NCI-H2227 (cell line): Measurements from ENCODE around the gene DOCK10.

Experiments
- DNase-seq: peaks from one replicate; lab custom pipeline; 2025; ENCODE audit not compliant: unreplicated experiment; lab: John Stamatoyannopoulos, UW

Gene DOCK10

DNA sequence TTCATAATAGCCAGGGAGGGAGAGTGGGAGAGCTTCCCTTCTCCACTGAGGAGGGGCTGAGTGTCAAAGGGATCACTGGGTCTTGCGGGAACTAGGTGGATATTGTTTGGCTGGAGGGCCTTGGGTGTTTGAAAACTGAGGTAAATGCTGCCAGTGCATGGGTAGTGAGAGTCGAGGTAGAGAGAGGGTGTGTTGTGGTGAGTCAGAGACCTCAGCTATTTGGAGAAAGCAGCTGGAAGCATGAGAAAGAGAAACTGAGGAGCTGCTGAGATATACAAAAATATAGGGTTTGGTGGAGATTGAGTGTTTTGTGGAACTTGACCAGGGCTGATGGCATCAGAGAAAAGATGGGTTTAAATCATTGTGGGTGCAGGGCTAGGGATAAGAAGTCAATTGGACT is 199.1 kb downstream of the DOCK10 start:
- DNase-seq = no peak

DNA sequence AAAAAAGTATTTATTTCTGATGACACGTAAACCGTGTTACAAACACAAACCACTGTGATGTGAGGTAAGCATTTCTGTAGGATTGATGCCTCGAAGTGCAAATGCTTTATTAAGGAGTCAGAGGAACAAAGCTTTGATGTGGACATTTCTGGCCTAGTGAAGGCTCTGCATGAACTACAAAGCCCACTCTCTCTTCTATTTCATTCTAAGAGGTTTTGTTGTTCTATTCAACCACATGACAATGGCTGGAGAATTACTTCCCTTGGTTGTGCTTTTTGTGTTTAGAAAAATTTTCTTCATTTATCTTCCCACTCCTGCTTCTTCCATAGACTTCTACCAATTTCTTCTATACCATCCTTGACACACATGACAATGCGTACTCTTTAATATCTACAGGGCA is 200.4 kb downstream of the DOCK10 start:
- no peak for DNase-seq

DNA sequence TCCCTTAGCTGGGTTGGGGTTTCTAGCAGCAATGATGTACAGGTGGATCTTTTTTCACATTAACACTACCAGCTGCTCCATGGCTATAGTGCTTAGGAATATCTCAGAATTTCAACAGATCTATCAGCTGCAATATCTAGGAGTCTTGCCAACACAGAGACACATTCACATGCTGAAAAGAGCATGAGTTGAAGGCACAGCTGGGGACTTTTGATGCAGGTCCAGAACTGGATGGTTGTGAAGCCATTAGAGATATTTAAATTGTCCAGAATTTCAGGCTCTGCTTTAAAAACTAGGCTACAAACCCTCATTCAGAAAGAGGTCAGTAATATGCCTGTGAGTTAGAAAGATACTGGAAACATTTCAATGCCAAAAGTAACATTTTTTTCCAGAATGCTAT is 203.9 kb downstream of the DOCK10 start:
- DNase-seq = no peak

DNA sequence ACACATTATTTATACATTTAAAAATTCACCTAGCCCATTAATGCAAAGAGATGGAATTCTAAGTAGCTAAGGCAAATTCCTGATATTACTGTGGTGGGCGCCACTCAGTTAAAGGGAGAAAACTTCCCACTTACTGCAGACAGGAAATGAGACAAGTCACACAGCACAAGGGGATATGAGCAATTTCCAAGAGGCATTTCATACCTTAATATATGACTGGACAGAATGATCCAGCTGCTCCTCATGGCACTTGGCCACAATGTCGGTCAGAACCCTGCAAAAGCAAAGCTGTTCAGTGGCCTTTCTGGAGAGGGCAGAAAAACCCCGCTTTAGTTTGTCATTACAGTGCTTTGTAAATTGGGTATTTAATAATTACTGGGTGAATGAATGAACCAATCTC is 204.7 kb downstream of the DOCK10 start:
- no peak for DNase-seq

DNA sequence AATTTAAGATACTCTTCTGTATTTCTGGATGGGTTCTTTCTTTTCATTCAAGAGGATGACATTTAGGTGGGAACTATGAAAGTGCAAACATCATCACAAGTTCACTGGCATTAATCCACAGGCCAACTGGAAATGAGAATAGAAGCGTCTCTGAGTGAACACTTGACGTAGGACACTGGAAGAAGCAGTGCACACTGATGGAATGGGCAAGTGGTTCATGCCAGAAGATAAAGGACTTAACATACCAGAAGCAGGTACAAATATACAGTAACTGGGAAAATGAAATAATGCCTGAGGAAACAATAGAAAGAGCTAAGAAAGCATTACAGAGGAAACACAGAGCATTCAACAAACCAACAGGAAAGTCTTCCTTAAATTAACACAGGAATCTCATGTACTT is 205.2 kb downstream of the DOCK10 start:
- DNase-seq = no peak

DNA sequence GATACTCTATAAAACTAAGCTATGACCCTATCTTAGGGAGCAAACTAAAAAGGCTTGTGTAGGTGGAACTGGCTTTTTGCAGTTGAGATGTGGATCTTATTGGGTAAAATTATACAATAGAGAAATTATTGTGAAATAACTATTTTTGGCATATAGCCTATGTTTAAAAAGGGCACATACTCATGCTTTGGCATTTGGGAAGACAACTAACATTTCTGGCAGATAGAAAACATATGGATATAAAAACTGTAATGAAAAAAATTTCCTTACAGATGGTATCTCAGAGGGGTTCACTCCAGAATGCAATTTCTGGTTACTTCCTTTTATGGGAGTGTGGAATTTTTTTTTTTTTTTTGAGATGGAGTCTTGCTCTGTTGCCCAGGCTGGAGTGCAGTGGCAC is 206.0 kb downstream of the DOCK10 start:
- DNase-seq = no peak

DNA sequence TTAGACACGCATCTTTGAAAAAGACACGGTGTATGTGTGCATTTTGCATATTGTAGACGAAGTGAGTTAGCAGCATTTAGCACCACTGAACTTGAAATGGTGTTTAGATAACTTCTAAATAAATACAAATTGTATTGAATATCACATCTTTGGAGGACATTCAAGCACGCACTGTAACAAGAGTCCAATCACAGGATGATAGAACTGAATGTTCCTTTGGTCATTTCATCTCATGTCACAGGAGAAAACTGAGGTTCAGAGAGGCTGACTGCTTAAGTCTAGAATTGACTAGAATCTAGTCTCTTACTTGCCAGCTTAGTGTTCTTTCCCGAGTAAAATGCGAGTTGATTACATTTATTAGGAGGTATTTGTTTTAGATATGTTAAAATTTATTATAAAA is 206.9 kb downstream of the DOCK10 start:
- no peak for DNase-seq

DNA sequence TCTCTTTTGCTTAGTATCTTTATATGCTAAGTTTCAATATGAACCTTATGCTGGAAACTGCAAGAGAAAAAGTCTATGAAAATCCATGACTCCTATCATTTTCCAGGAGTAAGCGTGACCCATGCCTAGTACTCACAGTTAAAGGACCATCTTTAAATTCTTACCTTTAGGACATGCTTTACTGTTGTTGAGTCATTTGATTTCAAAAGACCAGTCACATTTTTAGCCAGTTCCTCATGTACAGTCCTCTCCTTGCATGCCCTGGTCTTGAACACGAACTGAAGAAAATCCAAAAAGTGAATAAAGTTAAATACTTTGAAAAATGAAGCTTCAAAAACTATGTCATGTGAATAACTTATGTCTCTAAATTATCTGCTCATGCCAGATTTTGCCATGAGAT is 208.3 kb downstream of the DOCK10 start:
- DNase-seq = no peak

DNA sequence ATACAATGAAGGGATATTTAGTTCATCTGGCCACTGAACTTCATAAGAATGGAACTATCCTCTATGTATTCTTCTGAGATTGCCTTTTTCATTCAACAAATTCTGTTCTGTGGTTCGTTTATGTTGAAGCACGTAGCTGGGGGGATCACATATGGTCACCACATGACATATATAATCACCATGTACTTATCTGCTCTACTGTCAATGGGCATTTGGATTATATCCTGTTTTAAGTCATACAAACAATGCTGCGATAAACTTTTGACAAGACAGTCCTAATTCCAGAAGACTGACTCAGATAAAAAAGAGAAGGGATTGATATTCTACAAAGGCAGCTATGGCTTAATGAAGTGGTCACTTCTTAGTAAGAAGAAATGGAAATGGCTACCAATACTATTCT is 210.1 kb downstream of the DOCK10 start:
- DNase-seq = no peak

DNA sequence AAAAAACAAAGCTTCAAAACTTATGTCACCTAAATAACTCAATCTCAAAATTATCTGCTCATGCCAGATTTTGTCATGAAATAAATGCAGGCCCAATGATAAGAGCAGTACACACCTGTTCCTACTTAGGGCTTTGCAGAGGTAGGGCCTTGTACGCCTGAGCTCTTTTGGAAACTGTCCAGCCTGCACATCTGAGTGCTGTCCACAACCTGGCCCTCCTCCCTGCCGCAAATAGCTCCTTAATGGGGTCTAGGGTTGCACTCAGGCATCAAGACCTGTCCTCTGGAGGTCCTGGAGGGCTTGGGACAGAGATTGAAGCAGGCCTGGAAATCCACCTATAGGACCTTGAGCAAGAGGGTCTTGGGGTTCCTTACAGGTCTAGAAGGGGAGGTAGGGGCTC is 210.7 kb downstream of the DOCK10 start:
- no peak for DNase-seq

DNA sequence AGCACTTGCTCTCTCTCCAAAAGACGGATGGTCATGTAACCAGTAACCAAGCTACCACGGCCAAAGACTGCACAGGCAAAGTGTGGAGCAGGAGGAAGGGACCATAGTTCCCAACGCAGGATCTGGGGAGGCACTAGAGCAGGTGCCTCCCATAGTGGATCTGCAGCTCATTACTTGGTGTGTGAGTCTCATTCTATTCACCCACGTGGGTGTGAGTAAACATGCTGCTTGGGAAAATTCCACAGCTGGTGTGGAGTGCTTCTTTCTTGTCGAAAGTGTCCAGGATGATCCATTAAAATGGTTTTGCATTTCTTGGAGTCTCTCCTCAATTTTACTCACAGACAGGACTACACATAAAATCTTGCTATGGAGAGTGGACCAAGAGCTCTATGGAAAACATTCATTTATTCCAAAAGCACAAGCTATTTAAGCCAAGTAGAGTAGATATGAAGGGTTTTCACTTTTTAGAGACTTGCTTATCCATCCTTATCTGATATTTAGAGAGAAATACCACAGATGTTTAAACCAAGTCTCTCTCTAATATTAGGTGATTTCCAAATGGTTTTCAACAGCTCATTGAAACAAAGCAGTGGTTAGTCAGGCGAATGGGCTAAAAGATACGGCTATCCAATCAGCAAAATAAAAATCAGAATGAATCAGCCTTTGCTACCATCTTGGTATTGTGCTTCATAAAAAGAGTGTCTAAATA is 221.8 kb downstream of the DOCK10 start:
- DNase-seq = no peak

DNA sequence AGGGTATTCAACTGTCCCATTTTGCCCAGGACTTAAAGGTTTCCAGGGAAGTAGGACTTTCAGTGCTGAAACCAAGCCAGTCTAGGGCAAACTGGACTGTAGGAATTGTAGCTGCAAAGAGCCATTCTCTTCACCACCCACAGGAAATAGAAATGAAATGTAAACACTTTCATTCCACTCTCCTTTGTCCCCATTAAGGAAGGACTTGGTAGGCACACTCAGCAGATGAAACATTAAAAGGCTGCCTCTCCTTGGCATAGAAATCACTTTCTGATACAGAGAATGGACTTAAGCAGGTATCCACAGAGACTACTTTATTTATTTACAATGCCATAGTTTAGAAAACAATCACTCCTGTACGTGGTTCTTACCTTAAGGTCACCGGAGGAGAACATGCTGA is 223.2 kb downstream of the DOCK10 start:
- DNase-seq = no peak

DNA sequence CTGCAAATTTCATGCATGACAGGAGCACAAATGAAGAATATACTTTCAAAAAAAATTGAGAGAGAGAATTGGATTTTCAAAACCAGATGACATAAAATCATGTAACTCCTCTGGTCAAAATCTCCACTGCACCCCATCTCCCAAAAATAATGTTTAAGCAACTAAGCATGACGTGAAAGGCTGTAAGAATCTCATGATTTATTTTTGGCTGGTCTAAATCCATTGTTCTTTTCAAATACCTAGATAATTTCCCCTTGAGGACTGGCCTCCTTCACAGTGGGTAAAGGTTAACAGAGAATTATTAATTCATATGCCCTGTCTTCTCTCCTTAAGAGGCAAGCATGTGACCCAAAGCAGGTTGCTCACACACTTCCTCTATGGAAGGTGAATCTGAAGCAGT is 224.6 kb downstream of the DOCK10 start:
- no peak for DNase-seq

DNA sequence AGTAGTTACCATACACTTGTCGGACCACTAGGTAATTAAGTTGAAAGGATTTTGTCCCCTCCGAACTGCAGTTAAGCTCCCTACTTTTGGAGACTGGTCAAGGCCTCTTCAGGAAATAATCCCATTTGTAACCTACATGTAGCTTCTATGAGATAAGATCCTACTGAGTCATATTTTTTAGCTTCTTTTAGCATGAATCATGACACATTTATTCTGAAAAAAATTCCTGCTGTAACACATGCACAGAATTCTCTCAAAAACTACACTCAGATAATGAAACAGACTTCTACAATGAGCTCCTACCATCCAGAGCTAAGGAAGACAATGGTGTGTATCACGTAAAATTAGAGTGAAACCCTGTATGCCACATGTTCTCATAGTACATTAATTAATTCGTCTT is 225.5 kb downstream of the DOCK10 start:
- no peak for DNase-seq

DNA sequence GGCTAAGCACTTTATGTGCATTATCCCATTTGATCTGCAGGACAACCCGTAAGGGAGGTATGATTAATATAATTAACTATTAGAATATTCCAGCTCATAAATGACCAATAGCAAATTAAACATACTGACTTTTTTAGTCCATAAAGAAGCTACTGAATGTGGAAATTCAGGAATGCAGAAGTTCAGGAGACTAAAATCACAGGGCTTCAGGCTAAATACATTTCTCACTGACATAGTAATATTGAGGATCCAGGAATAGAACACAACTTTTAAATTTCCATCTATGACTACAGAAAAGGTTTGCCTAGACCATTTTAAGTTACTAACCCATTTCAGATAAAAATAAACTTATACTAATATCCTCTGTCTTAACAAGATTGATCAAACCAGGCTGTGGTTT is 228.7 kb downstream of the DOCK10 start:
- DNase-seq = no peak

DNA sequence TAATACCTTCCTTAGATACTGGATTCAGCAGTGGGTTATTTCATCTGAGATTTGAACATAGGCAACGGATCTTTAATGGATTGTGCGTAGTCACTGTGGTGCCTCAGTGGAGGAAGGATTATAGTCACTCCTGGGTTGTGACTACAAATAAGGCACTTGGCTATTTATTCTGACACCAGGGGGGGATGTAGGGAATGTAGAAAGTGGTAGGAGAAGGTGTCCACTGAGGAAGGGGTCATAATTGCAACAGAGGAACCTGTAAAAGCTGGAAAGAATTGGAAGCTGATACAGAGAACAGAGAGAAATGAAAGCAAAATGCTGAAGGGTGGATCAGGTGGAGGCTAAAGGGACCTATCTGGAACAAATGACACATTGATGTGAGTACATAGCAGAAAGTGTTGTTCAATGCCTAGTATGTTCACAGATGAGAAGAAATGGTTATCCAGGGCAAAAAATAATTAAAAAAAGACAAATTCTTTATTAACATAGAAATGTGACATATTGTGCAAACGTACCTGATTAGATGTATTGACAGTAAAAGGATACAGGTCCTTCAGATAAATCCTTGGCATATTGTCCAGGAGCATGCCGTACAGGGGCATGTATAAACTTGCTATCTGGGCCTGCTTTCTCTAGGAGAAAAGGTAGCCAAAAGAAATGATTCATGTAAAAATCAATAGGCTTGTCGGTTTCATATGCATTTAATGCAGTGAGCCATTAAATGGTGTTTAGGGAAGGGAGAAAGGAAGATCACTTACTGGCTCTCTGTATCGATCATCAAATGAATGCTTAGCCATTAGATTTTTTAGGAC is 234.9 kb downstream of the DOCK10 start:
- DNase-seq = no peak

DNA sequence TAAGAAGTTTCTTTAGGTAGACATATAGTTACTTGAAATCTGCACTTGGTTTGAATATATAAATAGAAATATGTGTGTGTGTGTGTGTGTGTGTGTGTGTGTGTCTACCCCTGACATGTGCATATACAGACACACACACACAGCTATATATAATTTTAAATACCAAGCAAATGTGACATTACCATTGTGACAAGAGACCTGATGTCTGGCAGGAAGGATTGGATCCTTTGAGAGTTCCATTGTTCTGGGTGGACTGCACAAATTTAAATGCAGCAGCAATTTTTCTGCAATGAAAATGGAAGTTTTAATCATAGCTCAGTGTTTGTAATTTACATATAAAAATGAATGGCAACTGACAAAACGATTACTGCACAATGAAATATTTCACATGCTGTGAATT is 238.3 kb downstream of the DOCK10 start:
- no peak for DNase-seq

DNA sequence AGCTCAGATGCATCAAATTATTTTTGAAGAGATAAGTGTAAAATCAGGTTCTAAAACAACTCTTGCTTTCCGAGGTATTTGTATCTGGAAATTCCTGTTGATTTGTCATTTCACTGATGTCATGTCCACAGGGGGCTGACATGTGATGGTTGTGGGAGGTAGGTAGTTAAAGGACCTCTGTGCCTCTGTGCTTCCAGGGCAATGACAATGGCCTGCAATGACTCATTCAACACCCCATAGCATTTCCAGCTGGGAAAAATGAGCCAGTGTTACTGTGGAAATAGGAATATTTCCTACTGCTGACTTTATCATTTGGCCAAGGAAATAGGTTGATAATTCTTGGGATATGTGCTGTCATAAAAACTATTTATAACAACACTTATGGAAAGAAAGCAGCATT is 239.9 kb downstream of the DOCK10 start:
- DNase-seq = no peak

DNA sequence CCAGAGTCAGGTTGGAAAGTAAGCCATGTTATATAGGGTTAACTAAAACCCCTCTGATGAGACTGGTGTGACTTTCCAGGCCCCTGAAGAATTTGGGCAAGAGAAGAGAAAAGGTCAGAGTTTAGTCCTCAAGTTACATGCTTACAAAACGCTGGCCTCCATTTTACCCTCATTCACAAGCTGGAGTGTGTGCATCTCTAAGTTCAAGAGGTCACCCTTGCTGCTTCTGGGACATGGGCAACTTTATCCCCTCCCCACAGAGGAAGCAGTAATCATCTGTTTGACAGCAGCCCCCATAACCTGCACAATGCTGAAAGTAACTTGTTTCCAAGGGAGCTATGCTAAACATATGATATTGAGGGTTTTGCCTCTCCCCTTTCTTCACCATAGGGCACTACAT is 240.9 kb downstream of the DOCK10 start:
- no peak for DNase-seq

DNA sequence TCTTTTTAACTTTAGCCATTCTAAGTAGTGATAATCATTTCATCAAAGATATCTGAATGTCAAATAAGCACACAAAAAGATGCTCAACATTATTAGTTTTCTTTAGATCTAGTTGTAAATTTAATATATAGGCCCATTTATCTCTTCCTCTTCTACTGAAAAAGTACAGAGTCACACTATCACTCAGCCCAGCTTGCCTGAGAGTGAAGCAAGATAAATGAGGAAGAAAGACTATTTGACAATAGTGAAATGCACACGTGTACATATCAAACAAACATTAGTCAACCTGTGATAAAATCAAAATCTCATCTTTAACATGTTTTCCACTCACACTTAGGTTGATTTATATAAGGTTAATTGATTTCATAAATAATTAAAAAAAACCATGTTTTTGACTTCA is 242.6 kb downstream of the DOCK10 start:
- DNase-seq = no peak

DNA sequence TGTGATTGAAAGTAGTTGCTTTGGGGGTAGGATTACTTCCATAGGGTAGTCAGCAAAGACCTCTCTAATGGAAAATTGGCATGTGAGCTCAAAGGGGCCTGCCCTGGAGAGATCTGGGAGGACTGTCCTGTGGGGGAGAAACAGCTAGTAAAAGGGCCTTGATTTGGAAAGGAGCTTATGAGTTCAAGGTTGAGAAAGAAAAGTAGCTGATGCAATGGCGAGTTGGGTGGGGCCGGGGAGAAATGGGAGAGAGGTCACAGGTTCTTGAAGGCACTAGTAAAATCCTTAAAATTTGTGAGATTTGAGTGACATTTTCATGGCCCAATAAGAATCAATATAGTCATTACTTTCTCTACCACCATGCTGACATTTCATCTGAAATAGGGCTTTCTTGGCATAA is 244.1 kb downstream of the DOCK10 start:
- no peak for DNase-seq

DNA sequence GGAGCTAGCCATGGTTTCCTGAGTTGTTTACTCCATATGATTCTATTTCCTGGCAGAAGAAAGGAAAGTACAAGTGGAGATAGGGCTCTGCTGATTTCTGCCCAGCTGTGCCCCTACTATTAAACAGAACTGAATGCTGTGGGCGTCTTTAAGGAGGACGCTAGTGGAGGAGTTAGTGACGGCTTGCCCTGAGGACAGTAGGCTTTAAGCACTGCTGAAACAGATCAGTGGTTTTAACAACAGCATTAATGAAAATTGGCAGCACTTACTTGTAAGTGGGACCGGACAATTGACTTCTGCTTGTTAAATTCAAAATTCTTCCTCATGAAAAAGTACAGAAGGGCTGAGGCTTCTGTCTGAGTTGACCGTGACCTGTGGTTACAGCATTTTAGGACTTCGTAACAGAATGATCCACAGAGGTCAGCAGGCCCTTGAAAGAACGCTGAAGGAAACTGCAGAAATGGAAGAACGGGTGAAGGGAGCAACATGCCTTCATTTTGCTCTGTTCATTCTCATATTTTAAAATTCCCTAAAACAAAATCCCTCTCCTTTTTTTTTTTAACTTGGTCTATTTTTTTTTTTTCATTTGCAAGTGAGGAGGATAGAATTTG is 245.5 kb downstream of the DOCK10 start:
- peak; percentile 63 for DNase-seq
